Measurements from ENCODE around the gene EIF4G3.
"Not testable (repeated sequence)": the region's sequence is repeated elsewhere in the genome, so short reads cannot be mapped to it uniquely, and the experiment has no call there.

The EIF4G3 gene

DNA sequence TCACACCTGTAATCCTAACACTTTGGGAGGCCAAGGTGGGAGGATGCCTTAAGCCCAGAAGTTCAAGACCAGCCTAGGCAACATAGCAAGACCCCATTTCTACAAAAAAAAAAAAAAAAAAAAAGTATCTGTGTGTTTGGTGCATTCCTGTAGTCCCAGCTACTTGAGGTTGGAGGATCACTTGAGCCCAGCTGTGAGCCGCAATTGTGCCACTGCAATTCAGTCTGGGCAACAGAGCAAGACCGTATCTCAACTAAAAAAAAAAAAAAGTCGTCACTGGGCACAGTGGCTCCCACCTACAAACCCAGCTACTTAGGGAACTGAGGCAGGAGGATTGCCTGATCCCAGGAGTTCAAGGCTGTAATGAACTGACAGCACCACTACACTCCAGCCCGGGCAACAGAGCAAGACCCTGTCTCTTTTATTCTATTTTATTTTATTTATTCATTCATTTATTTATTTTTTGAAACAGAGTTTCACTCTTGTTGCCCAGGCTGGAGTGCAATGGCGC is 8.6 kb upstream of the EIF4G3 start:
- DNase-seq (ENCODE audit: low read depth in 4 of 4, low spot score in 1 of 4), result no peak

DNA sequence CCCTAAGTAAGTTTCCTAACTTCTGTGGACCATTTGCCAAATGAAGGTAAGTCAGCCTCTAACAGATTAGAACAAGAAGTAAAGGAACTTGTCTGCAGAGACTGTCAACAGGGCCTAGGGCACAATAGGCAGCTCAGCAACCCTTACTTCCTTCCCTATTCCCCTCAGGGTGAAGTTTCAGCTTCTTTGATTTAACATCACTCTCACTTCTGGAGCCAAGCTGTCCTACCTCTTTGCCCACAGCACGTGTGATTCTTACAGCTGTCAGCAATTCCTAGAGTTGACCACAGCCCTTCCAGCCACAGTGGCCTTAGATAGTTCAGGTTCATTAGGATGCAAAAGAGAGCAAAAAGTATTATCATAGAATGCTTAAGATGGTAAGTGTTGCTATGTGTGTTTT is 7.6 kb upstream of the EIF4G3 start:
- DNase-seq (ENCODE audit: low read depth in 4 of 4, low spot score in 1 of 4), result no peak

DNA sequence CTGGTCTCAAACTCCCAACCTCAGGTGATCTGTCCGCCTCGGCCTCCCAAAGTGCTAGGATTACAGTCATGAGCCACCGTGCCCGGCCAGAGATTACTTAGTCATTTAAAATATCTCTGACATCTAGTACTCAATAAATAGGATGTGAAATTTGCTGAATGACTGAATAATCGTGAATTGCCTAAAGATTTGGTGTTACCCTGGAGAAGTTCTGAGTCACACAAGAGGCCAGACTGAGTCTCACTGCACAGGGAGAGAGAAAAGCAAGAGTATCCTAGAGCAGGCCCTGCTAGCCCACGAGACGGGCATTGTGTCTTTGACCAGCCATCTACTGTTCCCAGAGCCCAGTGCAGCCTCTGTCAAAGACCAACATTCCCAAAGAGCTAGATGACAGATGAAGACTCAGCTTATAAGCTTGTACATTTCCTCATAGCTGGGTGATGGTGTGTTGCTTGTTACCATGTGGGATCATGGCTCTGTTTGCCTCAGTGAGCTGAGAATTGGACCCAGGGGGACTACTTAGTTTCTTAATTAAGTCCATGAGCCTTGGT is 5.6 kb upstream of the EIF4G3 start:
- no peak for DNase-seq (ENCODE audit: low read depth in 4 of 4, low spot score in 1 of 4)

DNA sequence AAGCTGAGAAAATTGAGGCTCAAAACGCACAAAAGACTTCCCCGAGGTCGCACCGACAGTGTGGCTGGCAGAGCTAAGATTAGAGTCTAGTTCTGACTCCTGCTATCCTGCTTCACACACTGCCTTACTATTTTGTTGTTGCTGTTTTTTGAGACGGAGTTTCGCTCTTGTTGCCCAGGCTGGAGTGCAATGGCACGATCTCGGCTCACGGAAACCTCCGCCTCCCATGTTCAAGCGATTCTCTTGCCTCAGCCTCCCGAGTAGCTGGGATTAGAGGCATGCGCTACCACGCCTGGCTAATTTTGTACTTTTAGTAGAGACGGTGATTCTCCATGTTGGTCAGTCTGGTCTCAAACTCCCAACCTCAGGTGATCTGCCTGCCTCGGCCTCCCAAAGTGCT is 1.6 kb upstream of the EIF4G3 start:
- not testable (repeated sequence) for DNase-seq (ENCODE audit: low read depth in 4 of 4, low spot score in 1 of 4)

DNA sequence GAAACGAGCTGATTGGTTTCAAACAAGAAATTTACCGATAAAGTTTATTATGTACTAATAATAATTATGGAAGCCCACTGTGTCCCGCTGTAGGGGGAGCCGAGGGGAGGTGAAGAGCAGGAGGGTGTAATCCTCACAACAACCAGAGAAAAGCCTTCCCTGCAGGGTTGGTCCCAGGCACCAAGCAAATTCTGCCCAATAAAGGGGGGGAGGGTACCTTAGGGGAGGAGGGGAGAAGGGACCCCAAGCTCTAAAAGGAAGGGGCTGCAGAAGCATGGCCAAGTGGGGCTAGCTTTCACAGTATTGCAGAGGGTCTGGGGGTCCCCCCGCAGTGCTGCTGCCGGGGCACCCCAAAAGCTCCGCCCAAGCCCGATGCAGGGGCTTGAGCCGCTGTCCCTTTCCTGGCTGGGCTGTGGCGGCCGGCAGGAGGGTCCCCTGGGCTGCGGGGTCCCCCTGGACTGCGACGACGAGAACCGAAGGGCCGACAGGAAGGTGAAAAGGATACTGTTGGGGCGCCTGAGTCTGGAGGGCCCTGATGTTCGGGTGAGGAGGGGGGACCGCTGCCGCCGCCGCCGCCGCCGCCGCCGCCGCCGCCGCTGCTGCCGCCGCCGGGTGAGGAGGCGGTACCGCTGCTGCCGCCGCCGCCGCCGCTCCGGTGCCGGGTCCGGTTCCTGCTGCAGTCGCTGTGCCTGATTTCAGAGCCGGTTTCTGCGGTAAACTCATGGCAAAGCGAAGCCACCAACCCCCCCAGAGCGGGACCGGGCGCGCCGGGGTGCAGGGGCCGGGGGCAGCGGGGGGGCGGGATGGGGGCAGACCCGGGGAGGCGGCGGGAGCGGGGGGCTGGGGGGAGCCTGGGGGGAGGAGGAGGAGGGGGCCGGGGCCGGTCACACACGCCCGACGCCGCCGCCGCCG is 771 bp downstream of the EIF4G3 start:
- DNase-seq (ENCODE audit: low read depth in 4 of 4, low spot score in 1 of 4), result peak in 2 of 4 experiments; percentile 13 to 23

DNA sequence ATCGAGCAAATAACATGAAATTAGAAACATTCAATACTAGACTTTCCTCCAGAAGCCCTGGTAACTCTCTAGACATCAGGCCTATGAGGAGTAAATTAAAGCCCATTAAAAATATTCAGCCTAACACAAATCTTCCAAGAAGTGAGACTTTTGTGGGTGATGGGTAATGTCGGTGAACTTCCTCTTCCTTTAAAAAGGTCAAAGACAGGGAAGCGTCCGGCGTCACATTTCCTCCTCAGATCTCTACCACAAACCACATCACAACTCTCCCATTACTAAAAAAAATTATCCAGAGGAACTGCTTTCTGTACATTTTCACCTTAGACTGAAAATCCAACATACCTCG is 1.4 kb downstream of the EIF4G3 start:
- no peak for DNase-seq (ENCODE audit: low read depth in 4 of 4, low spot score in 1 of 4)

DNA sequence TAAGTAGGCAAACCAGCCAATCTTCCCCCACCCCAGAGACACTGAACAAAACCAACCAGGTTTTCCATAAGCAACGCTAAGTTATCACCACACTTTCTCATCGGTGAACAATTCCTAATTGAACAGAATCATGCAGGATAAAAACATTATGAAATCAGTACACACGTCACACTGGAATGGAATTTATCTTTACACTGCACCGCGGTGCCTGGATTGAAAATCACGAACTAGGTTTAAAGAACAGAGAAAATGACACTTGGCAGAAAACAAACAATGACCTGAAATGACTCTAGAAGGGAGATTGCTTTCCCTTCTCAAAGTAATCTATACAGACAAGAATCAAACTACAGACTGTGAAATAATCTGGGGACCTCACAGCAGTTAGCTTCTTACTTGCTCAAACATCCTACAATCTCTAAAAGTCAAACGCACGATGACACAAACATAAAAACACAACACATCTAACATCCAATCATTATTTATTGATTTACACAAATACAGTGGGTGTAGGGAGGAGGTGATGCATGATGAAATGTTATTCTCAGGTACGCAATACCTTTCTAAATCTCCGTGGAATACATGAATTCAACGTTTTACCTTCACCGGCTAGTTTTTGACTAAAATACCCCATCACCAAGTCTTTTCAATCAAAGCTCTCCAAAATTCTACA is 1.9 kb downstream of the EIF4G3 start:
- DNase-seq (ENCODE audit: low read depth in 4 of 4, low spot score in 1 of 4), result no peak

GRCh38 chr1:21174230-21174629 is 2.5 kb downstream of the EIF4G3 start:
- no peak for DNase-seq (ENCODE audit: low read depth in 4 of 4, low spot score in 1 of 4)

DNA sequence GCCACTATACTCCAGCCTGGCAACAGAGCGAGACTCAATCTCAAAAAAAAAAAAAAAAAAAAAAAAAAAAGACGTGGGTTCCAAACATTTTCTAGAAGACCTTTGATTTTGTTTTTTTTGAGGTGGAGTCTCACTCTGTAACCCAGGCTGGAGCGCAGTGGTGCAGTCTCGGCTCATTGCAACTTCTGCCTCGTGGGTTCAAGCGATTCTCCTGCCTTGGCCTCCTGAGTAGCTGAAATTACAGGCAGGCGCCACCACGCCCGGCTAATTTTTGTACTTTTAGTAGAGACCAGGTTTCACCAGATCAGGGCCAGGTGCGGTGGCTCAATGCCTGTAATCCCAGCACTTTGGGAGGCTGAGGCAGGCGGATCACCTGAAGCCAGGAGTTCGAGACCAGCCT is 3.6 kb downstream of the EIF4G3 start:
- DNase-seq (ENCODE audit: low read depth in 4 of 4, low spot score in 1 of 4), result not testable (repeated sequence)

GRCh38 chr1:21170837-21171236 is 5.9 kb downstream of the EIF4G3 start:
- not testable (repeated sequence) for DNase-seq (ENCODE audit: low read depth in 4 of 4, low spot score in 1 of 4)

GRCh38 chr1:21168444-21168843 is 8.3 kb downstream of the EIF4G3 start:
- no peak for DNase-seq (ENCODE audit: low read depth in 4 of 4, low spot score in 1 of 4)

GRCh38 chr1:21165646-21166045 is 11.1 kb downstream of the EIF4G3 start:
- no peak for DNase-seq (ENCODE audit: low read depth in 4 of 4, low spot score in 1 of 4)

GRCh38 chr1:21165076-21165475 is 11.6 kb downstream of the EIF4G3 start:
- DNase-seq (ENCODE audit: low read depth in 4 of 4, low spot score in 1 of 4), result no peak

GRCh38 chr1:21164266-21164665 is 12.4 kb downstream of the EIF4G3 start:
- no peak for DNase-seq (ENCODE audit: low read depth in 4 of 4, low spot score in 1 of 4)

DNA sequence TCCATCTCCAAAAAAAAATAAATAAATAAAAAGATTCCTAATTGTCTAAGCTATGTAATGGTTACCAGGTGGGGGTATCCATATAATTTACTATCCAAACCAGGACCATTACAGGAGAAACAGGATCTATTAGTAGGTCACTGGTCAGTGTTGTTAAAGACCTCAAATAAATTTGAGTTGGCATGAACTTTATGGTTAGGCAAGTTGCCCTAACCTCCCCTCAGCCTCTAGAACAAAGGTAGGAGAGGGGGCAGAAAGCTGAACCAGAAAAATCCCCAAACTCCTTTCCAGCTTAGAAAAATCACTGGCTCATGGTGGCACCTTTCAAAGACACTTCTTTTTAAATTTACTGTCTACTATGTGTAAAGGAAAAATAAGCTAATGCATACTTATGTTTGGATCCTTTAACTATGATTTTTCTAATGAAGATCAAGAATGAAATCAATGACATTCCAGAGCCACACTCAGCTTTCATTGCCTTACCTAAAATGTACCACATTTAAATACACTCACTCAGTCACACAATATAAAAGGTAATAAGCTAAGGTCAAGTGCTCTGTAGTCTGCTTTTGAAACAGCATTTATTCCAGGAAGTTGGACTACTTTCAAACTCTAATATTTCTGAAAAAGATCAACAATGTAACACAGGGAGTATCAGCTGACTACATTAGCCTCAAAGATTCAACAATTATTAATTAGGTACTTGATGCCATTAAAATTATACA is 13.8 kb downstream of the EIF4G3 start:
- no peak for DNase-seq (ENCODE audit: low read depth in 4 of 4, low spot score in 1 of 4)

DNA sequence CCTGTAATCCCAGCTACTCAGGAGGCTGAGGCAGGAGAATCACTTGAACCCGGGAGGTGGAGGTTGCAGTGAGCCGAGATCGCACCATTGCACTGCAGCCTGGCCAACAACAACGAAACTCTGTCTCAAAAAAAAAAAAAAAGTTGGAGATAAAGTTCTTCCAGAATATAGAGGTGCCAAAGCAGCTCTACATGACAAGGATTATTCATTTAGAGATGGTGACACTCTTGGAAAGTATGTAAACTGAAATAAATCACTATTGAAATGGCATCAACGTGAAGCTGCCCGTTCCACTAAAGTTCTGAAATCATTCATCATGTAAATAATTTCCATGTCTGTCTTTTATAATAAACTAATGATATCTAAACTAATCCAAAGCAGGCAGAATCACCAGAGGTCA is 14.9 kb downstream of the EIF4G3 start:
- DNase-seq (ENCODE audit: low read depth in 4 of 4, low spot score in 1 of 4), result no peak

- no peak for DNase-seq (ENCODE audit: low read depth in 4 of 4, low spot score in 1 of 4)
Measured at GRCh38 chr1:21160263-21160796, 16.4 kb downstream of the EIF4G3 start.

GRCh38 chr1:21157868-21158267 is 18.8 kb downstream of the EIF4G3 start:
- no peak for DNase-seq (ENCODE audit: low read depth in 4 of 4, low spot score in 1 of 4)

GRCh38 chr1:21157054-21157453 is 19.6 kb downstream of the EIF4G3 start:
- DNase-seq (ENCODE audit: low read depth in 4 of 4, low spot score in 1 of 4), result no peak

- DNase-seq (ENCODE audit: low read depth in 4 of 4, low spot score in 1 of 4), result no peak
Measured at GRCh38 chr1:21156019-21156418, 20.7 kb downstream of the EIF4G3 start.

- no peak for DNase-seq (ENCODE audit: low read depth in 4 of 4, low spot score in 1 of 4)
Measured at GRCh38 chr1:21154717-21155116, 22.0 kb downstream of the EIF4G3 start.

Data from stimulated activated CD4-positive, alpha-beta T cell treated with anti-CD3 and anti-CD28 coated beads, Interleukin-1b, Interleukin-23, amount 100 ng/mL, for 24 hours (primary cell).